ENCODE measurements around the gene ZBTB1.

The ZBTB1 gene

GRCh38 chr14:64572386-64573104, 68.0 kb downstream of the ZBTB1 start:
- no peak for DNase-seq

- no peak for DNase-seq
These were observed 68.5 kb downstream of the ZBTB1 start for GRCh38 chr14:64573109-64573508.
